ENCODE data around the gene SNAP47. TPM values are rescaled to one million over a fixed set of nuclear protein-coding genes. Genes with fewer than 3 reads are reported as not detected.
A peak's percentile ranks its signal among the peaks of the same experiment; 100 is the strongest.

The SNAP47 gene
- total RNA-seq, 1 donor from 2014 or later, result 45.9 TPM

DNA sequence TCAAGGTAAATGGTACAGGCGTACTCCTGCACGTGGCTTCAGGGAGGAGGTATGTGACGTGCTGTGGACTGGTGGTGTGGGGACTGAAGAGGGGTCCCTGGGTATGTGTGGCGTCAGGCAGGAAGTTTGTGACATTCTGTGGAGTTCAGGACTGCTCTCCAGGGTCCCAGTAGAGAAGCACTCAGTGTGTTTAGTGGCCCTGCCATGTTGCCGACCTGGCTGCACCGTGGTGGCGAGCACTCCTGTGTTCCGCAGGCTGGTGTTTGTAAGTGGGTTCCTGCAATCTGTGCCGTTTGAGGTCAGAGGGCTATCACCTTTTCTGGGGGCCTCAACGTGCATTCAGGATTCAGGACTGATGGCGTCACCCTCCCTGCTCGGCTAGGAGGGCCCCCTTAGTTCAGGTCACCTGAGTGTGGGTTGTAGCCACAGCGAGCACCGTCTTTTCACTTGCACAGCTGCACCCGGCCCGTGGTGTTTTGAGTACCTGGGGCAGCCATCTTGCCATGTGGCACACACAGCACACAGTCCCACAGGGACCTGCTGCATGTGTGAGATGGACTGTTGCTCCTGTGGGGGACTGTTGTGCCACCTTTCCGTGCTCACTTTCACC is 26.5 kb downstream of the SNAP47 start:
- DNase-seq, result no peak
- TF ChIP-seq, protein P1, sequence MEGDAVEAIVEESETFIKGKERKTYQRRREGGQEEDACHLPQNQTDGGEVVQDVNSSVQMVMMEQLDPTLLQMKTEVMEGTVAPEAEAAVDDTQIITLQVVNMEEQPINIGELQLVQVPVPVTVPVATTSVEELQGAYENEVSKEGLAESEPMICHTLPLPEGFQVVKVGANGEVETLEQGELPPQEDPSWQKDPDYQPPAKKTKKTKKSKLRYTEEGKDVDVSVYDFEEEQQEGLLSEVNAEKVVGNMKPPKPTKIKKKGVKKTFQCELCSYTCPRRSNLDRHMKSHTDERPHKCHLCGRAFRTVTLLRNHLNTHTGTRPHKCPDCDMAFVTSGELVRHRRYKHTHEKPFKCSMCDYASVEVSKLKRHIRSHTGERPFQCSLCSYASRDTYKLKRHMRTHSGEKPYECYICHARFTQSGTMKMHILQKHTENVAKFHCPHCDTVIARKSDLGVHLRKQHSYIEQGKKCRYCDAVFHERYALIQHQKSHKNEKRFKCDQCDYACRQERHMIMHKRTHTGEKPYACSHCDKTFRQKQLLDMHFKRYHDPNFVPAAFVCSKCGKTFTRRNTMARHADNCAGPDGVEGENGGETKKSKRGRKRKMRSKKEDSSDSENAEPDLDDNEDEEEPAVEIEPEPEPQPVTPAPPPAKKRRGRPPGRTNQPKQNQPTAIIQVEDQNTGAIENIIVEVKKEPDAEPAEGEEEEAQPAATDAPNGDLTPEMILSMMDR (IDR thresholded peaks at IDR 0.05; ENCODE audit: borderline replicate concordance), result no peak
- no peak overlapping the region for H3K4me3 ChIP-seq
- peaks cover 67% of the 10 kb centered on the region for H3K4me1 ChIP-seq
- no peaks in the 10 kb centered on the region for H3K27me3 ChIP-seq (ENCODE audit: low read depth)
- intact Hi-C loops (cut with micrococcal nuclease), result loop anchor here (5.0 kb wide), 1 partner anchor 186 kb away; the partner anchor contains the start of gene WNT9A
- peaks cover 40% of the 10 kb centered on the region for H3K36me3 ChIP-seq
- no peaks in the 10 kb centered on the region for H3K9me3 ChIP-seq (replicated peaks)
- peak overlapping the region; percentile 69 for H3K27ac ChIP-seq (replicated peaks)

DNA sequence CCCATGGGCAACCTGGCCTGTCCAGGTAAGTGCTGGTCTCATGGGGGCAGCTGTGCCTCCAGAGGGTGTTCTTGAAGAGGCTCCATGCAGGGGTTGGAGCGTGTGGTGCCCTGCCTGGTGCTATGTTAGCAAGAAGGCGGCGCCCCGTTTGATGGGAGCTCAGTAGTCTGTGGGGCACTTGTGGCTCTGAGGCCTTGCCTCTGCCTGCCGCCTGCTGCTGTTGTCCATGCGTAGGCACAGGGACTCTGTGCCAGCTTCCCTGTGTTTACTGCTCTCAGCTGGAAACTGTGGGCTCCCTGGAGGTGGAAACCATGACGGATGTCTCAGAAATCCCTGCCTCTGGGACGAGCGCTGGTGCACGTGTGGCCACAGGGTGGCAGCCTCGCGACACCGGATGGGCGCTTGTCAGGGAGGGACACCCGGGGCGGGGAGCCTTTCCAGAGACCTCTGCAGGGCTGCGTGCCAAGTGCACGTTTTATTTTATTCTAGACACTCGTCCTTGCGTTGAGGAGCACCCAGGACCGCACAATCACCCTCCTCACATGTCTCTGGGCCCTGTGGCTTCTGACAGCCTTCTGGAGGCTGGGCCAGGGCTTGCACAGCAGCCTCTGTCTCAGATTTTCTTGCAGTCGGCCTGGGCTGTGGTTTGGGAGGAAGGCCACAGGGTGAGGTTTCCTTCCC is 27.1 kb downstream of the SNAP47 start:
- TF ChIP-seq, protein P1 (IDR thresholded peaks at IDR 0.05; ENCODE audit: borderline replicate concordance), result peak; percentile 93
- Histone ChIP-seq H3K36me3 (peaks cover 46% of the 10 kb centered on the region), H3K9me3 (replicated peaks) (no peaks in the 10 kb centered on the region), H3K4me3 (peak overlapping the region; percentile 39), H3K27me3 (ENCODE audit: low read depth) (no peaks in the 10 kb centered on the region), H3K4me1 (peaks cover 67% of the 10 kb centered on the region), H3K27ac (replicated peaks) (peak overlapping the region; percentile 69)
- intact Hi-C loops (cut with micrococcal nuclease), result loop anchor here (5.0 kb wide), 1 partner anchor 185 kb away; the partner anchor contains the start of gene WNT9A
- peak; percentile 87 for DNase-seq

GRCh38 chr1:227763246-227764018 is 28.2 kb downstream of the SNAP47 start:
- H3K36me3 ChIP-seq, result peaks cover 57% of the 10 kb centered on the region

DNA sequence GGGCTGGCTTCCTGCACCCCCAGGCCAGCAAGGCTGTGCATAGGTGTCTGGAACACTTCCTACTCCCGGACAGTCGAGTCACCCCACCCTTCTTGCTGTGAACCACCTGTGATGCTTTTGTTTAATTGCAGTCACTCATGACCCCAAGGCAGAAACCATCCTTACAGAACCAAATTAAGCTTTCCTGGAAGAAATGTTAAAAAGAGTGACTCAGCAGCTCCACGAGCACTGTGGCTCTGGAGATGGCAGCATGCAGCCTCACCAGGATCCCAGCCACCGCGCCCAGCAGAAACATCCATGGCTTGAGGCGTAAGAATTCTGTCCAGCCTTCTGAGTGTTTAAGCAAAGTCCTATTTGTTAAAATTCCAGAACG is 28.8 kb downstream of the SNAP47 start:
- H3K9me3 ChIP-seq (replicated peaks), result no peaks in the 10 kb centered on the region
- H3K27me3 ChIP-seq (ENCODE audit: low read depth), result no peaks in the 10 kb centered on the region
- DNase-seq, result no peak
- peaks cover 53% of the 10 kb centered on the region for H3K4me1 ChIP-seq
- TF ChIP-seq, protein P1 (IDR thresholded peaks at IDR 0.05; ENCODE audit: borderline replicate concordance), result no peak
- intact Hi-C loops (cut with micrococcal nuclease), result loop anchor here (5.0 kb wide), 1 partner anchor 183 kb away; the partner anchor contains the start of gene WNT9A
- H3K27ac ChIP-seq (replicated peaks), result no peak overlapping the region
- no peak overlapping the region for H3K4me3 ChIP-seq
- H3K36me3 ChIP-seq, result peaks cover 58% of the 10 kb centered on the region

More at GRCh38 chr1:227763246-227764018, 28.2 kb downstream of the SNAP47 start:
- H3K27me3 ChIP-seq (ENCODE audit: low read depth), result no peaks in the 10 kb centered on the region
- no peak overlapping the region for H3K4me3 ChIP-seq
- peaks cover 59% of the 10 kb centered on the region for H3K4me1 ChIP-seq
- no peaks in the 10 kb centered on the region for H3K9me3 ChIP-seq (replicated peaks)
- intact Hi-C loops (cut with micrococcal nuclease), result loop anchor here (5.0 kb wide), 1 partner anchor 184 kb away; the partner anchor contains the start of gene WNT9A
- TF ChIP-seq, protein P1 (IDR thresholded peaks at IDR 0.05; ENCODE audit: borderline replicate concordance), result no peak
- peak; percentile 12 for DNase-seq
- peak overlapping the region; percentile 69 for H3K27ac ChIP-seq (replicated peaks)

GRCh38 chr1:227765261-227766014 is 30.2 kb downstream of the SNAP47 start:
- TF ChIP-seq, protein P1 (IDR thresholded peaks at IDR 0.05; ENCODE audit: borderline replicate concordance), result no peak
- Histone ChIP-seq H3K4me1 (peaks cover 40% of the 10 kb centered on the region), H3K9me3 (replicated peaks) (no peaks in the 10 kb centered on the region), H3K4me3 (no peak overlapping the region), H3K27me3 (ENCODE audit: low read depth) (no peaks in the 10 kb centered on the region), H3K36me3 (peaks cover 61% of the 10 kb centered on the region), H3K27ac (replicated peaks) (no peak overlapping the region)
- no peak for DNase-seq
- intact Hi-C loops (cut with micrococcal nuclease), result no loop called here

Measured in left ventricle myocardium inferior (tissue), 1 donor.